RKO (cell line): ENCODE data around the gene TUBGCP2.
"Not testable (repeated sequence)": the region's sequence is repeated elsewhere in the genome, so short reads cannot be mapped to it uniquely, and the experiment has no call there.

Experiments used
- DNase-seq: peaks from one replicate; pipeline ENCODE4 v3.0.0-alpha.2; 2016; ENCODE audit warnings: low spot score

Gene TUBGCP2

GRCh38 chr10:133325440-133326222 lies 17.0 kb upstream of the TUBGCP2 start:
- DNase-seq: no peak

- DNase-seq: no peak
These were observed 16.2 kb upstream of the TUBGCP2 start for GRCh38 chr10:133324857-133325260.

GRCh38 chr10:133324198-133324792 lies 15.6 kb upstream of the TUBGCP2 start:
- DNase-seq: peak; percentile 28

GRCh38 chr10:133322064-133322709 lies 13.5 kb upstream of the TUBGCP2 start:
- not testable (repeated sequence) for DNase-seq

- not testable (repeated sequence) for DNase-seq
These were observed 12.3 kb upstream of the TUBGCP2 start for GRCh38 chr10:133320852-133321422.

GRCh38 chr10:133318494-133319127 lies 9.9 kb upstream of the TUBGCP2 start:
- DNase-seq: peak; percentile 51

GRCh38 chr10:133316732-133317131 lies 8.1 kb upstream of the TUBGCP2 start:
- no peak for DNase-seq

GRCh38 chr10:133316266-133316665 lies 7.6 kb upstream of the TUBGCP2 start:
- no peak for DNase-seq

- DNase-seq: peak; percentile 55
These were observed 7.2 kb upstream of the TUBGCP2 start for GRCh38 chr10:133315847-133316246.

GRCh38 chr10:133314911-133315310 lies 6.2 kb upstream of the TUBGCP2 start:
- no peak for DNase-seq

GRCh38 chr10:133313192-133313591 lies 4.5 kb upstream of the TUBGCP2 start:
- no peak for DNase-seq

- DNase-seq: no peak
These were observed 4.1 kb upstream of the TUBGCP2 start for GRCh38 chr10:133312769-133313145.

GRCh38 chr10:133312016-133312768 lies 3.5 kb upstream of the TUBGCP2 start:
- DNase-seq: no peak

GRCh38 chr10:133311570-133311969 lies 2.9 kb upstream of the TUBGCP2 start:
- DNase-seq: no peak

- DNase-seq: no peak
These were observed 2.1 kb upstream of the TUBGCP2 start for GRCh38 chr10:133310789-133311188.

GRCh38 chr10:133310399-133310755 lies 1.7 kb upstream of the TUBGCP2 start:
- no peak for DNase-seq

GRCh38 chr10:133309720-133310398 lies 1.2 kb upstream of the TUBGCP2 start:
- DNase-seq: no peak

GRCh38 chr10:133309100-133309719 lies 538 bp upstream of the TUBGCP2 start:
- DNase-seq: peak; percentile 80

GRCh38 chr10:133307776-133308420 lies 774 bp downstream of the TUBGCP2 start:
- DNase-seq: peak; percentile 77

GRCh38 chr10:133306941-133307379 lies 1.7 kb downstream of the TUBGCP2 start:
- no peak for DNase-seq
